ENCODE results near the gene COMMD1.

Gene COMMD1

GRCh38 chr2:61882850-61883249 is 22.6 kb upstream of the COMMD1 start:
- Histone ChIP-seq H3K9me2 (replicated peaks; ENCODE audit: control insufficient read depth, low read length) (no peaks in the 10 kb centered on the region), H3K4me1 (ENCODE audit: control insufficient read depth, low read length) (peaks cover 18% of the 10 kb centered on the region), H3K27me3 (ENCODE audit: control insufficient read depth, low read length) (no peaks in the 10 kb centered on the region), H3K4me3 (ENCODE audit: low read length) (no peak overlapping the region), H3K4me2 (ENCODE audit: low read length) (no peak overlapping the region), H4K20me1 (ENCODE audit: control insufficient read depth, insufficient read depth, low read depth, low read length) (peaks cover 27% of the 10 kb centered on the region), H3K9me3 (ENCODE audit: control insufficient read depth, insufficient read depth, low read length) (no peaks in the 10 kb centered on the region), H3F3A (ENCODE audit: control insufficient read depth, insufficient read depth) (peaks cover 11% of the 10 kb centered on the region), H3K79me2 (ENCODE audit: control insufficient read depth, low read length) (peaks cover 77% of the 10 kb centered on the region), H3K36me3 (ENCODE audit: control insufficient read depth, low read length) (peaks cover 98% of the 10 kb centered on the region), H3K27ac (ENCODE audit: low read depth, low read length) (no peak overlapping the region)
- TF ChIP-seq, protein P1, sequence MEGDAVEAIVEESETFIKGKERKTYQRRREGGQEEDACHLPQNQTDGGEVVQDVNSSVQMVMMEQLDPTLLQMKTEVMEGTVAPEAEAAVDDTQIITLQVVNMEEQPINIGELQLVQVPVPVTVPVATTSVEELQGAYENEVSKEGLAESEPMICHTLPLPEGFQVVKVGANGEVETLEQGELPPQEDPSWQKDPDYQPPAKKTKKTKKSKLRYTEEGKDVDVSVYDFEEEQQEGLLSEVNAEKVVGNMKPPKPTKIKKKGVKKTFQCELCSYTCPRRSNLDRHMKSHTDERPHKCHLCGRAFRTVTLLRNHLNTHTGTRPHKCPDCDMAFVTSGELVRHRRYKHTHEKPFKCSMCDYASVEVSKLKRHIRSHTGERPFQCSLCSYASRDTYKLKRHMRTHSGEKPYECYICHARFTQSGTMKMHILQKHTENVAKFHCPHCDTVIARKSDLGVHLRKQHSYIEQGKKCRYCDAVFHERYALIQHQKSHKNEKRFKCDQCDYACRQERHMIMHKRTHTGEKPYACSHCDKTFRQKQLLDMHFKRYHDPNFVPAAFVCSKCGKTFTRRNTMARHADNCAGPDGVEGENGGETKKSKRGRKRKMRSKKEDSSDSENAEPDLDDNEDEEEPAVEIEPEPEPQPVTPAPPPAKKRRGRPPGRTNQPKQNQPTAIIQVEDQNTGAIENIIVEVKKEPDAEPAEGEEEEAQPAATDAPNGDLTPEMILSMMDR (IDR thresholded peaks at IDR 0.05; ENCODE audit: low read depth, low read length, poor library complexity, severe bottlenecking), result no peak
- TF ChIP-seq EZH2phosphoT487 (IDR thresholded peaks at IDR 0.05; ENCODE audit: borderline replicate concordance, low read length), result no peak

- peaks cover 25% of the 10 kb centered on the region for H3K4me1 ChIP-seq (ENCODE audit: control insufficient read depth, low read length)
- peaks cover 74% of the 10 kb centered on the region for H3K79me2 ChIP-seq (ENCODE audit: control insufficient read depth, low read length)
- peaks cover 5% of the 10 kb centered on the region for H3F3A ChIP-seq (ENCODE audit: control insufficient read depth, insufficient read depth)
- H4K20me1 ChIP-seq (ENCODE audit: control insufficient read depth, insufficient read depth, low read depth, low read length), result peaks cover 27% of the 10 kb centered on the region
- H3K4me3 ChIP-seq (ENCODE audit: low read length), result peak overlapping the region; percentile 82
- peaks cover 70% of the 10 kb centered on the region for H3K36me3 ChIP-seq (ENCODE audit: control insufficient read depth, low read length)
- H3K4me2 ChIP-seq (ENCODE audit: low read length), result peak overlapping the region; percentile 79
- H3K27ac ChIP-seq (ENCODE audit: low read depth, low read length), result no peak overlapping the region
- H3K9me3 ChIP-seq (ENCODE audit: control insufficient read depth, insufficient read depth, low read length), result no peaks in the 10 kb centered on the region
- no peaks in the 10 kb centered on the region for H3K27me3 ChIP-seq (ENCODE audit: control insufficient read depth, low read length)
- TF ChIP-seq EZH2phosphoT487 (IDR thresholded peaks at IDR 0.05; ENCODE audit: borderline replicate concordance, low read length), result no peak
- H3K9me2 ChIP-seq (replicated peaks; ENCODE audit: control insufficient read depth, low read length), result no peaks in the 10 kb centered on the region
Measured at GRCh38 chr2:61885896-61886603, 19.4 kb upstream of the COMMD1 start.

GRCh38 chr2:61887717-61888266 is 17.7 kb upstream of the COMMD1 start:
- Histone ChIP-seq H3K27me3 (ENCODE audit: control insufficient read depth, low read length) (no peaks in the 10 kb centered on the region), H3K9me2 (replicated peaks; ENCODE audit: control insufficient read depth, low read length) (no peaks in the 10 kb centered on the region), H3K27ac (ENCODE audit: low read depth, low read length) (peak overlapping the region; percentile 71), H3K4me2 (ENCODE audit: low read length) (peak overlapping the region; percentile 79), H3K4me1 (ENCODE audit: control insufficient read depth, low read length) (peaks cover 25% of the 10 kb centered on the region), H3K79me2 (ENCODE audit: control insufficient read depth, low read length) (peaks cover 61% of the 10 kb centered on the region), H3K9me3 (ENCODE audit: control insufficient read depth, insufficient read depth, low read length) (no peaks in the 10 kb centered on the region), H3K36me3 (ENCODE audit: control insufficient read depth, low read length) (peaks cover 53% of the 10 kb centered on the region), H3F3A (ENCODE audit: control insufficient read depth, insufficient read depth) (peaks cover 5% of the 10 kb centered on the region), H3K4me3 (ENCODE audit: low read length) (peak overlapping the region; percentile 82), H4K20me1 (ENCODE audit: control insufficient read depth, insufficient read depth, low read depth, low read length) (peaks cover 27% of the 10 kb centered on the region)
- TF ChIP-seq EZH2phosphoT487 (IDR thresholded peaks at IDR 0.05; ENCODE audit: borderline replicate concordance, low read length), result no peak
- TF ChIP-seq, protein P1 (IDR thresholded peaks at IDR 0.05; ENCODE audit: low read depth, low read length, poor library complexity, severe bottlenecking), result no peak

Measured in DOHH2 (cell line).